ENCODE measurements around the gene SRF.

Gene SRF

DNA sequence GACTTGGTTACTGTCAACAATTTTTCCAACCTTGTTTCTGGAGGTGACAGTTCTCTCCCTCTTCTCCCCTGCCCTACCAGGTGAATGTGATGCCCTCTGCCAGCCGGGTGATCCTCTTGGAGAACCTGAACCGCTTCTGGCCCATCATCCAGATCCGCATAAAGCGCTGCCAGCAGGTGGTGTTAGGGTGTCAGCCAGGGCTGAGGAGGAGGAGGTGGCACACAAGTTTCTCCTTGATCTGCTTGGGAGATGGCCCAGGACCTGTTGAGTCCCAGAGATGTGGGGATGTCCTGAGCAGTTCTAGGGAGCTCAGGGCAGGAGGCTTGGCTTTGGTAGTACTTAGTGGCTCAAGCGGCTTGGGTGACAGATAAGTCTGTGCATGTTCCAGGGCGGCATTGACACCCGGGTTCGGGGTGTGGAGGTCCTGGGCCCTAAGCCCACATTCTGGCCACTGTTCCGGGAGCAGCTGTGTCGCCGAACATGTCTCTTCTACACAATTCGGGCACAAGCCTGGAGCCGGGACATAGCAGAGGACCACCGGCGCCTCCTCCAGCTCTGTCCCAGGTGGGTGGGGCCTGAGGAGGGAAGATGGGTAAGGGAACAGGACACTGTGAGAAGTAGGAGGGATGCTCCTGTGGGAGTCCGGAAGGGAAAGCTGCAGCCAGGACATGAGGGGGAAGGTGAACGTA, 32.1 kb downstream of the SRF start:
- Histone ChIP-seq H3K27me3 (replicated peaks; ENCODE audit: control insufficient read depth, insufficient read depth, low read length) (no peaks in the 10 kb centered on the region), H3K4me3 (replicated peaks; ENCODE audit: low read depth, low read length) (no peak overlapping the region), H3K36me3 (ENCODE audit: control insufficient read depth, insufficient read depth, low read length) (peaks cover 33% of the 10 kb centered on the region)
- TF ChIP-seq, protein P1, sequence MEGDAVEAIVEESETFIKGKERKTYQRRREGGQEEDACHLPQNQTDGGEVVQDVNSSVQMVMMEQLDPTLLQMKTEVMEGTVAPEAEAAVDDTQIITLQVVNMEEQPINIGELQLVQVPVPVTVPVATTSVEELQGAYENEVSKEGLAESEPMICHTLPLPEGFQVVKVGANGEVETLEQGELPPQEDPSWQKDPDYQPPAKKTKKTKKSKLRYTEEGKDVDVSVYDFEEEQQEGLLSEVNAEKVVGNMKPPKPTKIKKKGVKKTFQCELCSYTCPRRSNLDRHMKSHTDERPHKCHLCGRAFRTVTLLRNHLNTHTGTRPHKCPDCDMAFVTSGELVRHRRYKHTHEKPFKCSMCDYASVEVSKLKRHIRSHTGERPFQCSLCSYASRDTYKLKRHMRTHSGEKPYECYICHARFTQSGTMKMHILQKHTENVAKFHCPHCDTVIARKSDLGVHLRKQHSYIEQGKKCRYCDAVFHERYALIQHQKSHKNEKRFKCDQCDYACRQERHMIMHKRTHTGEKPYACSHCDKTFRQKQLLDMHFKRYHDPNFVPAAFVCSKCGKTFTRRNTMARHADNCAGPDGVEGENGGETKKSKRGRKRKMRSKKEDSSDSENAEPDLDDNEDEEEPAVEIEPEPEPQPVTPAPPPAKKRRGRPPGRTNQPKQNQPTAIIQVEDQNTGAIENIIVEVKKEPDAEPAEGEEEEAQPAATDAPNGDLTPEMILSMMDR (IDR thresholded peaks at IDR 0.05; ENCODE audit: insufficient read depth, low read length, poor library complexity, severe bottlenecking) = no peak
- DNase-seq (ENCODE audit: extremely low read depth, insufficient read length) = no peak

DNA sequence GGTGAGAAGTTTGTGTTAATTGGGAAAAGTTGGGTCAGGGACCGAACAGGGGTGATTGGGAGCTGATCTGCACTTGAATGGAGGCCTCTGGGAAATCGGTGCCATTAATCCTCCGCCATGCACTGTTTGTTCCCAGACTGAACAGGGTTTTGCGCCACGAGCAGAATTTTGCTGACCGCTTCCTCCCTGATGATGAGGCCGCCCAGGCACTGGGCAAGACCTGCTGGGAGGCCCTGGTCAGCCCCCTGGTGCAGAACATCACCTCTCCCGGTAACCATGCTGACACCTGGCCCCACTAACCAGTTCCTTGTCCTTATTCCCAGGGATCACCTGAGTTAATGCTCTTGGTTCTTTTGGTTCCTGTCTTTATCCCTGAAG, 32.6 kb downstream of the SRF start:
- H3K36me3 ChIP-seq (ENCODE audit: control insufficient read depth, insufficient read depth, low read length) = peaks cover 30% of the 10 kb centered on the region
- no peaks in the 10 kb centered on the region for H3K27me3 ChIP-seq (replicated peaks; ENCODE audit: control insufficient read depth, insufficient read depth, low read length)
- H3K4me3 ChIP-seq (replicated peaks; ENCODE audit: low read depth, low read length) = no peak overlapping the region
- DNase-seq (ENCODE audit: extremely low read depth, insufficient read length) = no peak
- TF ChIP-seq, protein P1 (IDR thresholded peaks at IDR 0.05; ENCODE audit: insufficient read depth, low read length, poor library complexity, severe bottlenecking) = no peak

- TF ChIP-seq, protein P1 (IDR thresholded peaks at IDR 0.05; ENCODE audit: insufficient read depth, low read length, poor library complexity, severe bottlenecking) = no peak
- DNase-seq (ENCODE audit: extremely low read depth, insufficient read length) = no peak
- Histone ChIP-seq H3K27me3 (replicated peaks; ENCODE audit: control insufficient read depth, insufficient read depth, low read length) (no peaks in the 10 kb centered on the region), H3K36me3 (ENCODE audit: control insufficient read depth, insufficient read depth, low read length) (peaks cover 29% of the 10 kb centered on the region), H3K4me3 (replicated peaks; ENCODE audit: low read depth, low read length) (no peak overlapping the region)
These were observed 33.4 kb downstream of the SRF start for GRCh38 chr6:43204271-43205105.

DNA sequence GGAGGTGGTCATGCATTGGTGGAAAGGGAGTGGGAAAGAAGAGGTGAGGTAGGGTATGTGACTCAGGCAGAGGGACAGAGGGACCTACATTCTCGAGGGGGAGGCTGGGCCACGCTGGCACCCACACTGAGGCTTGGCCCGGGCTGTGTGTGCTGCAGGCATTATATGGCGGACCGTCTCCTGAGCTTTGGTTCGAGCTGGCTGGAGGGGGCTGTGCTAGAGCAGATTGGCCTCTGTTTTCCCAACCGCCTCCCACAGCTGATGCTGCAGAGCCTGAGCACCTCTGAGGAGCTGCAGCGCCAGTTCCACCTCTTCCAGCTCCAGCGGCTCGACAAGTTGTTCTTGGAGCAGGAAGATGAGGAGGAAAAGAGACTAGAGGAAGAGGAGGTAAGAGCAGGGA, 34.8 kb downstream of the SRF start:
- TF ChIP-seq, protein P1 (IDR thresholded peaks at IDR 0.05; ENCODE audit: insufficient read depth, low read length, poor library complexity, severe bottlenecking) = no peak
- Histone ChIP-seq H3K4me3 (replicated peaks; ENCODE audit: low read depth, low read length) (no peak overlapping the region), H3K27me3 (replicated peaks; ENCODE audit: control insufficient read depth, insufficient read depth, low read length) (no peaks in the 10 kb centered on the region), H3K36me3 (ENCODE audit: control insufficient read depth, insufficient read depth, low read length) (peaks cover 21% of the 10 kb centered on the region)
- no peak for DNase-seq (ENCODE audit: extremely low read depth, insufficient read length)

DNA sequence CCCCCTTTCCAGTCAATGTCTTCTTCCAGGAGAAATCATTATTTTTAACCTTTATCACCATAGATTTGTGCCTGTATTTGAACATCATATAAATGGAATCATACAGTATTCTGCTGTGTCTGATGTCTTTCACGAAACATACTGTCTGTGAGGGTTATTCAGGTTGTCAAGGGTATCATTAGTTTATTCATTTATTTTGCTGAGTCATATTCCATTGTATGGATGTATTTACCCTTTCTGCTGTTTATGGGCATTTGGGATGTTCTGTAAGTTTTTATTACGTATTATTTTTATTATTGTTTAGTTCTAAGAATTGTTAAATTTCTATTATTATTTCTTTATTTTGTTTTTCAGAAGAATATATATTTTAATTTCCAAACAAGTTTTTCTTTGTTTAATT, 36.2 kb downstream of the SRF start:
- DNase-seq (ENCODE audit: extremely low read depth, insufficient read length) = no peak
- H3K27me3 ChIP-seq (replicated peaks; ENCODE audit: control insufficient read depth, insufficient read depth, low read length) = no peaks in the 10 kb centered on the region
- TF ChIP-seq, protein P1 (IDR thresholded peaks at IDR 0.05; ENCODE audit: insufficient read depth, low read length, poor library complexity, severe bottlenecking) = no peak
- peaks cover 18% of the 10 kb centered on the region for H3K36me3 ChIP-seq (ENCODE audit: control insufficient read depth, insufficient read depth, low read length)
- H3K4me3 ChIP-seq (replicated peaks; ENCODE audit: low read depth, low read length) = no peak overlapping the region
